Measurements from ENCODE around the gene HSPG2. TPM values are rescaled to one million over a fixed set of nuclear protein-coding genes. Genes with fewer than 3 reads are reported as not detected.
A peak's percentile ranks its signal among the peaks of the same experiment; 100 is the strongest.

HSPG2 gene
- total and polyA plus RNA-seq, 9 of the 15 experiments (the other 6 are each of a cell fraction or from before 2014, with no cell fraction given) = 0.14 to 160 (median 15.7) TPM

GRCh38 chr1:21865943-21866706 is 71.0 kb downstream of the HSPG2 start (continued):
- TF ChIP-seq PRDM10 (IDR thresholded peaks at IDR 0.05; ENCODE audit: partially characterized antibody) (peak; percentile 62), DLX4 (CRISPR knock-in tag; IDR thresholded peaks at IDR 0.05) (no peak), NCOR1 (IDR thresholded peaks at IDR 0.05) (peak; percentile 83), EP300 (IDR thresholded peaks at IDR 0.05; ENCODE audit: low read length) (peak; percentile 63; the same call in 1 of the 2 replicates), HMG20B (CRISPR knock-in tag; IDR thresholded peaks at IDR 0.05) (no peak), TEAD4 (IDR thresholded peaks at IDR 0.05; ENCODE audit: low read length) (peak; percentile 76), TEAD4 (CRISPR knock-in tag; IDR thresholded peaks at IDR 0.05; ENCODE audit: borderline replicate concordance) (no peak), MYC (IDR thresholded peaks at IDR 0.05; ENCODE audit: low read depth, low read length) (peak; percentile 55; the same call in 1 of the 2 replicates), MYC (CRISPR knock-in tag; IDR thresholded peaks at IDR 0.05; ENCODE audit: borderline replicate concordance, low read depth) (0 out of 2 replicates have a peak, but pooled peaks have one; percentile 29), SMAD1 (IDR thresholded peaks at IDR 0.05; ENCODE audit: low read depth, low read length, partially characterized antibody) (no peak), MEIS2 (IDR thresholded peaks at IDR 0.05; ENCODE audit: partially characterized antibody) (peak; percentile 16), E2F4 (CRISPR knock-in tag; IDR thresholded peaks at IDR 0.05; ENCODE audit: low read depth) (no peak), SMARCE1 (IDR thresholded peaks at IDR 0.05) (peak; percentile 23; the same call in 1 of the 2 replicates), CREB1 (IDR thresholded peaks at IDR 0.05) (no peak), CREB1 (CRISPR knock-in tag; IDR thresholded peaks at IDR 0.05) (no peak), HDAC8 (tag; IDR thresholded peaks at IDR 0.05) (no peak), MEF2D (tag; conservative IDR thresholded peaks at IDR 0.05; ENCODE audit: low read depth) (no peak)
